ENCODE measurements around the gene ZNF860.

DNA sequence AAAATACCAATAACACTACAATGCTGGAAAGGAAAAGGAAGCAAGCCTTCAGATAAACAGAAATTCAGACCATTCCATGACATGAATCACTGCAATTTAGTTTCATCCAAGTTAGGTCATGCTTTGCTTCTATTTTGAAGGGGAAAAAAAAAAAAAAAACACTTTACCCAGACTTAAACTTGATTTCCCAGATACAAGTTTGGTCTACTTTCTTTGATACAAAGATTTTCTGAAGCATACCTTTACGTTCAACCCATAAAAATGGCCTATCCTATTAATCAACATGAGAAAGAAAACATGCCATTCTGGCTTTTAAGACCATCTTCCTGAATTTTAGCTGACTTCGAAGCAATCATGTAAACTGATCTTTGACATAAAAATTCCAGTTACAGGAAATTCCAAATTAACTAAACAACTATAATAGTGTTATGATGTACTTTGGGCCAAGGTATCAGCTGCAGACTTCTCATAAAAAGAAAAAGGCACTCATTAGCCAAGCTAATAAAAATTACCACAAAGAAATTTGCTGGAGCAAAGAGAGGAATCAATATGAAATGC is 13.1 kb upstream of the ZNF860 start:
- TF ChIP-seq POLR2AphosphoS5 (IDR thresholded peaks at IDR 0.05; ENCODE audit: low read depth, low read length): no peak
- no peak for TF ChIP-seq SIN3A (IDR thresholded peaks at IDR 0.05; ENCODE audit: borderline replicate concordance, insufficient read depth, low read length)
- no peak for TF ChIP-seq REST (IDR thresholded peaks at IDR 0.05; ENCODE audit: insufficient read depth in 1 of 2, low read depth in 2 of 2, low read length in 2 of 2)
- no peak for TF ChIP-seq TAF1 (IDR thresholded peaks at IDR 0.05; ENCODE audit: borderline replicate concordance, insufficient read depth, low read length)

All from PFSK-1 (cell line).